ENCODE results near the gene INPP5J. TPM values are rescaled to one million over a fixed set of nuclear protein-coding genes. Genes with fewer than 3 reads are reported as not detected.

INPP5J gene
- total and polyA plus RNA-seq, 2 of the 13 experiments (the other 11 are each of a cell fraction or from before 2014, with no cell fraction given): 0.24 to 1.1 TPM

DNA sequence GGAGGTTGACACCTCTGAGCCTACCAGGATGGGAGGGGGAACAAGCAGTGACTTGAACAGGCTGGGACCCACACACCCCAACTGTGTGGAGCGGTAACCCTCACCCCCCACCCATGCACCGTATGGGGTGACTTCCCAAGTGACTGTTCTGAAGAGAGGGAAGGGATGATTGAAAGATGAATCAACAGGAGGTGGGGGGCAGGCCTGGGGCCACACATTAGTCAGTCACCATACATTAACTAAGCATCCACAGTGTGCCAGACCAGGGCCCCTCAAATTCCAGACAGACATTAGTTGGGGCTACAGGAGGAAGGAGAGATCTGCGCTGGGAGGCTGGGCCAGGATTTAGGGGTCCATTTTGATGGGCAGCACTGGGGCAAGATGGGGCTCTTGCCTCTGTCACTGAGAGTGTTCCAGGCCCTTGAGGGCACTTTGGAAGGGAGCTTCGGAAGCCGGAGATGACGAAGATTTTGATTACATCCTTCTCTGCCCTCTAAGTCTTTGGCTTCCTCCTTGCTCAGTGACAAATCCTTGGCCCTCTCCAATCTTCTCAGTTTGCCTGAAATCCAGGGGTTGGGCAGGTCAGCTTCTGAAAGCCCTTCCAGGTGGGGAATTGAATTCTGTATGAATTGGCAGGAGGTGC is 40.7 kb upstream of the INPP5J start (continued):
- TF ChIP-seq, protein P1, sequence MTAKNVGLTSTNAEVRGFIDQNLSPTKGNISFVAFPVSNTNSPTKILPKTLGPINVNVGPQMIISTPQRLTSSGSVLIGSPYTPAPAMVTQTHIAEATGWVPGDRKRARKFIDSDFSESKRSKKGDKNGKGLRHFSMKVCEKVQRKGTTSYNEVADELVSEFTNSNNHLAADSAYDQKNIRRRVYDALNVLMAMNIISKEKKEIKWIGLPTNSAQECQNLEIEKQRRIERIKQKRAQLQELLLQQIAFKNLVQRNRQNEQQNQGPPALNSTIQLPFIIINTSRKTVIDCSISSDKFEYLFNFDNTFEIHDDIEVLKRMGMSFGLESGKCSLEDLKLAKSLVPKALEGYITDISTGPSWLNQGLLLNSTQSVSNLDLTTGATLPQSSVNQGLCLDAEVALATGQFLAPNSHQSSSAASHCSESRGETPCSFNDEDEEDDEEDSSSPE (CRISPR knock-in tag; IDR thresholded peaks at IDR 0.05): no peak
- TF ChIP-seq, protein P2, sequence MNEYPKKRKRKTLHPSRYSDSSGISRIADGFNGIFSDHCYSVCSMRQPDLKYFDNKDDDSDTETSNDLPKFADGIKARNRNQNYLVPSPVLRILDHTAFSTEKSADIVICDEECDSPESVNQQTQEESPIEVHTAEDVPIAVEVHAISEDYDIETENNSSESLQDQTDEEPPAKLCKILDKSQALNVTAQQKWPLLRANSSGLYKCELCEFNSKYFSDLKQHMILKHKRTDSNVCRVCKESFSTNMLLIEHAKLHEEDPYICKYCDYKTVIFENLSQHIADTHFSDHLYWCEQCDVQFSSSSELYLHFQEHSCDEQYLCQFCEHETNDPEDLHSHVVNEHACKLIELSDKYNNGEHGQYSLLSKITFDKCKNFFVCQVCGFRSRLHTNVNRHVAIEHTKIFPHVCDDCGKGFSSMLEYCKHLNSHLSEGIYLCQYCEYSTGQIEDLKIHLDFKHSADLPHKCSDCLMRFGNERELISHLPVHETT (CRISPR knock-in tag; conservative IDR thresholded peaks at IDR 0.05): no peak
- no peak for TF ChIP-seq TAF1 (CRISPR knock-in tag; IDR thresholded peaks at IDR 0.05)
- TF ChIP-seq, protein P3, sequence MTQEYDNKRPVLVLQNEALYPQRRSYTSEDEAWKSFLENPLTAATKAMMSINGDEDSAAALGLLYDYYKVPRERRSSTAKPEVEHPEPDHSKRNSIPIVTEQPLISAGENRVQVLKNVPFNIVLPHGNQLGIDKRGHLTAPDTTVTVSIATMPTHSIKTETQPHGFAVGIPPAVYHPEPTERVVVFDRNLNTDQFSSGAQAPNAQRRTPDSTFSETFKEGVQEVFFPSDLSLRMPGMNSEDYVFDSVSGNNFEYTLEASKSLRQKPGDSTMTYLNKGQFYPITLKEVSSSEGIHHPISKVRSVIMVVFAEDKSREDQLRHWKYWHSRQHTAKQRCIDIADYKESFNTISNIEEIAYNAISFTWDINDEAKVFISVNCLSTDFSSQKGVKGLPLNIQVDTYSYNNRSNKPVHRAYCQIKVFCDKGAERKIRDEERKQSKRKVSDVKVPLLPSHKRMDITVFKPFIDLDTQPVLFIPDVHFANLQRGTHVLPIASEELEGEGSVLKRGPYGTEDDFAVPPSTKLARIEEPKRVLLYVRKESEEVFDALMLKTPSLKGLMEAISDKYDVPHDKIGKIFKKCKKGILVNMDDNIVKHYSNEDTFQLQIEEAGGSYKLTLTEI (CRISPR knock-in tag; conservative IDR thresholded peaks at IDR 0.05): no peak
- no peak for TF ChIP-seq ZNF263 (CRISPR knock-in tag; IDR thresholded peaks at IDR 0.05)
- TF ChIP-seq TEAD3 (CRISPR knock-in tag; optimal IDR thresholded peaks at IDR 0.05; ENCODE audit: borderline replicate concordance): no peak
- no peak for TF ChIP-seq ATRX (CRISPR knock-in tag; IDR thresholded peaks at IDR 0.05; ENCODE audit: borderline replicate concordance)
- no peak for TF ChIP-seq SP1 (IDR thresholded peaks at IDR 0.05)
- no peak for TF ChIP-seq SP1 (CRISPR knock-in tag; IDR thresholded peaks at IDR 0.05)
- TF ChIP-seq ZNF234 (CRISPR knock-in tag; conservative IDR thresholded peaks at IDR 0.05): no peak
- TF ChIP-seq ETV5 (CRISPR knock-in tag; IDR thresholded peaks at IDR 0.05; ENCODE audit: borderline replicate concordance): no peak
- TF ChIP-seq PLRG1 (conservative IDR thresholded peaks at IDR 0.05): no peak
- TF ChIP-seq, protein P4, sequence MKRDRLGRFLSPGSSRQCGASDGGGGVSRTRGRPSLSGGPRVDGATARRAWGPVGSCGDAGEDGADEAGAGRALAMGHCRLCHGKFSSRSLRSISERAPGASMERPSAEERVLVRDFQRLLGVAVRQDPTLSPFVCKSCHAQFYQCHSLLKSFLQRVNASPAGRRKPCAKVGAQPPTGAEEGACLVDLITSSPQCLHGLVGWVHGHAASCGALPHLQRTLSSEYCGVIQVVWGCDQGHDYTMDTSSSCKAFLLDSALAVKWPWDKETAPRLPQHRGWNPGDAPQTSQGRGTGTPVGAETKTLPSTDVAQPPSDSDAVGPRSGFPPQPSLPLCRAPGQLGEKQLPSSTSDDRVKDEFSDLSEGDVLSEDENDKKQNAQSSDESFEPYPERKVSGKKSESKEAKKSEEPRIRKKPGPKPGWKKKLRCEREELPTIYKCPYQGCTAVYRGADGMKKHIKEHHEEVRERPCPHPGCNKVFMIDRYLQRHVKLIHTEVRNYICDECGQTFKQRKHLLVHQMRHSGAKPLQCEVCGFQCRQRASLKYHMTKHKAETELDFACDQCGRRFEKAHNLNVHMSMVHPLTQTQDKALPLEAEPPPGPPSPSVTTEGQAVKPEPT (CRISPR knock-in tag; IDR thresholded peaks at IDR 0.05; ENCODE audit: low read depth): no peak
- TF ChIP-seq ZNF317 (CRISPR knock-in tag; IDR thresholded peaks at IDR 0.05): no peak
- TF ChIP-seq, protein P5, sequence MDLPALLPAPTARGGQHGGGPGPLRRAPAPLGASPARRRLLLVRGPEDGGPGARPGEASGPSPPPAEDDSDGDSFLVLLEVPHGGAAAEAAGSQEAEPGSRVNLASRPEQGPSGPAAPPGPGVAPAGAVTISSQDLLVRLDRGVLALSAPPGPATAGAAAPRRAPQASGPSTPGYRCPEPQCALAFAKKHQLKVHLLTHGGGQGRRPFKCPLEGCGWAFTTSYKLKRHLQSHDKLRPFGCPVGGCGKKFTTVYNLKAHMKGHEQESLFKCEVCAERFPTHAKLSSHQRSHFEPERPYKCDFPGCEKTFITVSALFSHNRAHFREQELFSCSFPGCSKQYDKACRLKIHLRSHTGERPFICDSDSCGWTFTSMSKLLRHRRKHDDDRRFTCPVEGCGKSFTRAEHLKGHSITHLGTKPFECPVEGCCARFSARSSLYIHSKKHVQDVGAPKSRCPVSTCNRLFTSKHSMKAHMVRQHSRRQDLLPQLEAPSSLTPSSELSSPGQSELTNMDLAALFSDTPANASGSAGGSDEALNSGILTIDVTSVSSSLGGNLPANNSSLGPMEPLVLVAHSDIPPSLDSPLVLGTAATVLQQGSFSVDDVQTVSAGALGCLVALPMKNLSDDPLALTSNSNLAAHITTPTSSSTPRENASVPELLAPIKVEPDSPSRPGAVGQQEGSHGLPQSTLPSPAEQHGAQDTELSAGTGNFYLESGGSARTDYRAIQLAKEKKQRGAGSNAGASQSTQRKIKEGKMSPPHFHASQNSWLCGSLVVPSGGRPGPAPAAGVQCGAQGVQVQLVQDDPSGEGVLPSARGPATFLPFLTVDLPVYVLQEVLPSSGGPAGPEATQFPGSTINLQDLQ (CRISPR knock-in tag; IDR thresholded peaks at IDR 0.05): 0 out of 2 replicates have a peak, but pooled peaks have one; percentile 38
- TF ChIP-seq ZNF83 (CRISPR knock-in tag; IDR thresholded peaks at IDR 0.05; ENCODE audit: borderline replicate concordance): no peak
- TF ChIP-seq, protein P6, sequence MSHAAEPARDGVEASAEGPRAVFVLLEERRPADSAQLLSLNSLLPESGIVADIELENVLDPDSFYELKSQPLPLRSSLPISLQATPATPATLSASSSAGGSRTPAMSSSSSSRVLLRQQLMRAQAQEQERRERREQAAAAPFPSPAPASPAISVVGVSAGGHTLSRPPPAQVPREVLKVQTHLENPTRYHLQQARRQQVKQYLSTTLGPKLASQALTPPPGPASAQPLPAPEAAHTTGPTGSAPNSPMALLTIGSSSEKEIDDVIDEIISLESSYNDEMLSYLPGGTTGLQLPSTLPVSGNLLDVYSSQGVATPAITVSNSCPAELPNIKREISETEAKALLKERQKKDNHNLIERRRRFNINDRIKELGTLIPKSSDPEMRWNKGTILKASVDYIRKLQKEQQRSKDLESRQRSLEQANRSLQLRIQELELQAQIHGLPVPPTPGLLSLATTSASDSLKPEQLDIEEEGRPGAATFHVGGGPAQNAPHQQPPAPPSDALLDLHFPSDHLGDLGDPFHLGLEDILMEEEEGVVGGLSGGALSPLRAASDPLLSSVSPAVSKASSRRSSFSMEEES (CRISPR knock-in tag; IDR thresholded peaks at IDR 0.05): 0 out of 2 replicates have a peak, but pooled peaks have one; percentile 1
- TF ChIP-seq, protein P7, sequence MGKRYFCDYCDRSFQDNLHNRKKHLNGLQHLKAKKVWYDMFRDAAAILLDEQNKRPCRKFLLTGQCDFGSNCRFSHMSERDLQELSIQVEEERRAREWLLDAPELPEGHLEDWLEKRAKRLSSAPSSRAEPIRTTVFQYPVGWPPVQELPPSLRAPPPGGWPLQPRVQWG (CRISPR knock-in tag; IDR thresholded peaks at IDR 0.05; ENCODE audit: borderline replicate concordance, low read depth): no peak
- TF ChIP-seq SMAD9 (CRISPR knock-in tag; IDR thresholded peaks at IDR 0.05): no peak
- TF ChIP-seq PAF1 (CRISPR knock-in tag; IDR thresholded peaks at IDR 0.05): no peak
